PFSK-1 (cell line): ENCODE measurements around the gene TARBP1.

ENCODE experiments used
- FOXP2 ChIP-seq: optimal IDR thresholded peaks from 2 replicates; pipeline ENCODE3; 2011; ENCODE audit warnings: borderline replicate concordance, control low read depth, inconsistent platforms; ENCODE audit not compliant: insufficient read depth; ENCODE audit errors: extremely low read length, extremely low read depth
- POLR2AphosphoS5 ChIP-seq: IDR thresholded peaks from 2 replicates; pipeline ENCODE4 v1.6.1; 2012; ENCODE audit warnings: low read depth, mild to moderate bottlenecking, control low read depth, low read length, moderate library complexity
- SIN3A ChIP-seq: IDR thresholded peaks from 2 replicates; pipeline ENCODE4 v1.6.1; 2012; ENCODE audit warnings: mild to moderate bottlenecking, low read length, moderate library complexity, borderline replicate concordance; ENCODE audit not compliant: insufficient read depth
- TAF1 ChIP-seq: IDR thresholded peaks from 2 replicates; pipeline ENCODE4 v1.6.1; 2012; ENCODE audit warnings: low read length, control low read depth, borderline replicate concordance; ENCODE audit not compliant: insufficient read depth
- TF ChIP-seq, protein P1 (sequence below), 2 experiments: IDR thresholded peaks; 2 replicates each; pipeline versions ENCODE4 v1.6.1 to v1.8.0; 2011 to 2012; ENCODE audit warnings: low read depth in 2 of 2, low read length in 2 of 2, control low read depth in 1 of 2, inconsistent platforms in 1 of 2, mild to moderate bottlenecking in 1 of 2, moderate library complexity in 1 of 2; ENCODE audit not compliant: insufficient read depth in 1 of 2

- TF ChIP-seq POLR2AphosphoS5 (no peak), TAF1 (no peak), SIN3A (no peak), FOXP2 (no peak)
- TF ChIP-seq, protein P1, sequence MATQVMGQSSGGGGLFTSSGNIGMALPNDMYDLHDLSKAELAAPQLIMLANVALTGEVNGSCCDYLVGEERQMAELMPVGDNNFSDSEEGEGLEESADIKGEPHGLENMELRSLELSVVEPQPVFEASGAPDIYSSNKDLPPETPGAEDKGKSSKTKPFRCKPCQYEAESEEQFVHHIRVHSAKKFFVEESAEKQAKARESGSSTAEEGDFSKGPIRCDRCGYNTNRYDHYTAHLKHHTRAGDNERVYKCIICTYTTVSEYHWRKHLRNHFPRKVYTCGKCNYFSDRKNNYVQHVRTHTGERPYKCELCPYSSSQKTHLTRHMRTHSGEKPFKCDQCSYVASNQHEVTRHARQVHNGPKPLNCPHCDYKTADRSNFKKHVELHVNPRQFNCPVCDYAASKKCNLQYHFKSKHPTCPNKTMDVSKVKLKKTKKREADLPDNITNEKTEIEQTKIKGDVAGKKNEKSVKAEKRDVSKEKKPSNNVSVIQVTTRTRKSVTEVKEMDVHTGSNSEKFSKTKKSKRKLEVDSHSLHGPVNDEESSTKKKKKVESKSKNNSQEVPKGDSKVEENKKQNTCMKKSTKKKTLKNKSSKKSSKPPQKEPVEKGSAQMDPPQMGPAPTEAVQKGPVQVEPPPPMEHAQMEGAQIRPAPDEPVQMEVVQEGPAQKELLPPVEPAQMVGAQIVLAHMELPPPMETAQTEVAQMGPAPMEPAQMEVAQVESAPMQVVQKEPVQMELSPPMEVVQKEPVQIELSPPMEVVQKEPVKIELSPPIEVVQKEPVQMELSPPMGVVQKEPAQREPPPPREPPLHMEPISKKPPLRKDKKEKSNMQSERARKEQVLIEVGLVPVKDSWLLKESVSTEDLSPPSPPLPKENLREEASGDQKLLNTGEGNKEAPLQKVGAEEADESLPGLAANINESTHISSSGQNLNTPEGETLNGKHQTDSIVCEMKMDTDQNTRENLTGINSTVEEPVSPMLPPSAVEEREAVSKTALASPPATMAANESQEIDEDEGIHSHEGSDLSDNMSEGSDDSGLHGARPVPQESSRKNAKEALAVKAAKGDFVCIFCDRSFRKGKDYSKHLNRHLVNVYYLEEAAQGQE (IDR thresholded peaks at IDR 0.05; ENCODE audit: insufficient read depth in 1 of 2, low read depth in 2 of 2, low read length in 2 of 2), result no peak
These were observed 43.4 kb downstream of the TARBP1 start for GRCh38 chr1:234435620-234436019.
